ENCODE measurements around the gene FOXD4L6.
A peak's percentile ranks its signal among the peaks of the same experiment; 100 is the strongest.
"Not testable (repeated sequence)": the region's sequence is repeated elsewhere in the genome, so short reads cannot be mapped to it uniquely, and the experiment has no call there.

- TF ChIP-seq, protein P1, sequence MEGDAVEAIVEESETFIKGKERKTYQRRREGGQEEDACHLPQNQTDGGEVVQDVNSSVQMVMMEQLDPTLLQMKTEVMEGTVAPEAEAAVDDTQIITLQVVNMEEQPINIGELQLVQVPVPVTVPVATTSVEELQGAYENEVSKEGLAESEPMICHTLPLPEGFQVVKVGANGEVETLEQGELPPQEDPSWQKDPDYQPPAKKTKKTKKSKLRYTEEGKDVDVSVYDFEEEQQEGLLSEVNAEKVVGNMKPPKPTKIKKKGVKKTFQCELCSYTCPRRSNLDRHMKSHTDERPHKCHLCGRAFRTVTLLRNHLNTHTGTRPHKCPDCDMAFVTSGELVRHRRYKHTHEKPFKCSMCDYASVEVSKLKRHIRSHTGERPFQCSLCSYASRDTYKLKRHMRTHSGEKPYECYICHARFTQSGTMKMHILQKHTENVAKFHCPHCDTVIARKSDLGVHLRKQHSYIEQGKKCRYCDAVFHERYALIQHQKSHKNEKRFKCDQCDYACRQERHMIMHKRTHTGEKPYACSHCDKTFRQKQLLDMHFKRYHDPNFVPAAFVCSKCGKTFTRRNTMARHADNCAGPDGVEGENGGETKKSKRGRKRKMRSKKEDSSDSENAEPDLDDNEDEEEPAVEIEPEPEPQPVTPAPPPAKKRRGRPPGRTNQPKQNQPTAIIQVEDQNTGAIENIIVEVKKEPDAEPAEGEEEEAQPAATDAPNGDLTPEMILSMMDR (IDR thresholded peaks at IDR 0.05 in 2 of 3, conservative IDR thresholded peaks at IDR 0.05 in 1 of 3; ENCODE audit: borderline replicate concordance in 1 of 3, insufficient read depth in 1 of 3, low read depth in 2 of 3, low read length in 2 of 3): peak in 2 of 3 experiments; percentile 11 to 33; a peak in 2 of 6 replicates
- TF ChIP-seq JUND (IDR thresholded peaks at IDR 0.05); YY1 (IDR thresholded peaks at IDR 0.05; ENCODE audit: extremely low read depth, insufficient replicate concordance, low read depth, low read length); ELF1 (IDR thresholded peaks at IDR 0.05; ENCODE audit: borderline replicate concordance, low read depth): not testable (repeated sequence)
- TF ChIP-seq, protein P2, sequence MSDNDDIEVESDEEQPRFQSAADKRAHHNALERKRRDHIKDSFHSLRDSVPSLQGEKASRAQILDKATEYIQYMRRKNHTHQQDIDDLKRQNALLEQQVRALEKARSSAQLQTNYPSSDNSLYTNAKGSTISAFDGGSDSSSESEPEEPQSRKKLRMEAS (IDR thresholded peaks at IDR 0.05): not testable (repeated sequence)
Measured at GRCh38 chr9:41088450-41089059, 39.9 kb downstream of the FOXD4L6 start.

All from HCT116 (cell line).